GM12875 (cell line): Measurements from ENCODE around the gene SECISBP2L.

ENCODE experiments used
- H3K4me3 ChIP-seq: one replicate; pipeline ENCODE4 v1.5.1; 2011; ENCODE audit warnings: low read depth, low read length, control low read depth
- CTCF ChIP-seq: IDR thresholded peaks from 2 replicates; pipeline ENCODE4 v1.5.1; 2011; ENCODE audit warnings: low read depth, mild to moderate bottlenecking, control low read depth, inconsistent platforms, low read length, moderate library complexity, borderline replicate concordance; ENCODE audit not compliant: insufficient read depth

SECISBP2L gene

GRCh38 chr15:49031804-49032203 is 14.4 kb downstream of the SECISBP2L start:
- H3K4me3 ChIP-seq = no peak overlapping the region
- no peak for TF ChIP-seq CTCF

GRCh38 chr15:49026700-49027099 is 19.5 kb downstream of the SECISBP2L start:
- no peak for TF ChIP-seq CTCF
- no peak overlapping the region for H3K4me3 ChIP-seq

GRCh38 chr15:49024840-49025239 is 21.4 kb downstream of the SECISBP2L start:
- TF ChIP-seq CTCF = no peak
- H3K4me3 ChIP-seq = no peak overlapping the region

GRCh38 chr15:49023354-49023753 is 22.9 kb downstream of the SECISBP2L start:
- no peak for TF ChIP-seq CTCF
- no peak overlapping the region for H3K4me3 ChIP-seq

- H3K4me3 ChIP-seq = no peak overlapping the region
- no peak for TF ChIP-seq CTCF
These were observed 30.4 kb downstream of the SECISBP2L start for GRCh38 chr15:49015896-49016295.

GRCh38 chr15:48999314-48999713 is 46.9 kb downstream of the SECISBP2L start:
- no peak overlapping the region for H3K4me3 ChIP-seq
- TF ChIP-seq CTCF = no peak

- no peak overlapping the region for H3K4me3 ChIP-seq
- TF ChIP-seq CTCF = no peak
These were observed 50.0 kb downstream of the SECISBP2L start for GRCh38 chr15:48996276-48996675.
